K562 (cell line): ENCODE measurements around the gene BNIP5. TPM values are rescaled to one million over a fixed set of nuclear protein-coding genes. Genes with fewer than 3 reads are reported as not detected.

Source experiments
- ATAC-seq: fragments of 200-7000 bp; cut with Tn5 transposase; 3 replicates; pipeline ENCODE4 v1.9.1; 2020; ENCODE audit warnings: moderate library complexity
- BruUV-seq: library from RNA; stranded (reverse); fragments of 400-500 nt; replicated peaks from 2 replicates; lab custom pipeline; 2021; lab: Mats Ljungman, UMichigan
- CTCF ChIA-PET: fragments of 300-600 bp; formaldehyde crosslinking; extraction: SDS; loops from one replicate; lab custom pipeline; 2021; ENCODE audit warnings: low intra/inter-chr PET ratio; lab: Yijun Ruan, JAX
- POLR2A ChIA-PET: fragments of 300-600, 350-650 bp; sonication (Branson Sonifier 250); formaldehyde crosslinking; extraction: SDS; loops from one replicate; lab custom pipeline; 2021; ENCODE audit warnings: antibody characterized with exemption, inconsistent platforms; lab: Yijun Ruan, JAX
- DNase-seq, 4 experiments: peaks; one replicate each; pipeline versions ENCODE4 v3.0.0 to v3.0.0-alpha.2; 2011 to 2018; ENCODE audit warnings: low spot score in 3 of 4, mixed read lengths in 3 of 4; ENCODE audit errors: extremely low read depth in 1 of 4
- FAIRE-seq: peaks from 2 replicates; lab custom pipeline; 2011; peaks lifted over from hg19 to GRCh38; lab: Jason Lieb, UNC
- H2AFZ ChIP-seq: 2 replicates; pipeline ENCODE4 v1.6.0; 2011; ENCODE audit warnings: low read depth, low read length, control low read depth, inconsistent platforms
- H3K27ac ChIP-seq: fragments of 200-600 bp; 3 replicates; pipeline ENCODE4 v1.8.0; 2011; ENCODE audit warnings: low read depth, mild to moderate bottlenecking, control low read depth, inconsistent platforms, low read length, moderate library complexity, mixed read lengths; ENCODE audit errors: extremely low read depth
- H3K27me3 ChIP-seq, 2 experiments: fragments of 300-600 bp in 1 of 2; 2 replicates in 1 of 2; 3 replicates in 1 of 2; pipeline versions ENCODE4 v1.6.0 to v1.8.0; 2011; ENCODE audit warnings: inconsistent platforms in 2 of 2, low read length in 2 of 2, mild to moderate bottlenecking in 1 of 2, mixed read lengths in 1 of 2, moderate library complexity in 1 of 2; ENCODE audit not compliant: control insufficient read depth in 2 of 2, insufficient read depth in 2 of 2
- H3K36me3 ChIP-seq: fragments of 300-600 bp; 3 replicates; pipeline ENCODE4 v1.8.0; 2011; ENCODE audit warnings: mild to moderate bottlenecking, low read length, inconsistent platforms; ENCODE audit not compliant: control insufficient read depth, insufficient read depth
- H3K4me1 ChIP-seq, 2 experiments: fragments of 200-600 bp in 1 of 2; replicated peaks in 1 of 2; 2 replicates in 1 of 2; 3 replicates in 1 of 2; pipeline versions ENCODE4 v1.5.1 to v1.8.0; 2011; ENCODE audit warnings: inconsistent platforms in 2 of 2, low read length in 2 of 2, mild to moderate bottlenecking in 1 of 2, mixed read lengths in 1 of 2, moderate library complexity in 1 of 2; ENCODE audit not compliant: control insufficient read depth in 2 of 2, insufficient read depth in 2 of 2
- H3K4me2 ChIP-seq: 2 replicates; pipeline ENCODE4 v1.6.1; 2011; ENCODE audit warnings: low read length, control low read depth, inconsistent platforms, mixed read lengths; ENCODE audit not compliant: insufficient read depth
- H3K4me3 ChIP-seq: fragments of 200-600 bp; sonication (generic), shearing (Covaris generic); 2 replicates; pipeline ENCODE4 v1.5.1; 2016; ENCODE audit warnings: control low read depth, inconsistent platforms
- H3K79me2 ChIP-seq: fragments of 200-600 bp; 3 replicates; pipeline ENCODE4 v1.8.0; 2011; ENCODE audit warnings: low read length, inconsistent platforms; ENCODE audit not compliant: control insufficient read depth, insufficient read depth
- H3K9ac ChIP-seq, 2 experiments: 2 replicates each; pipeline versions ENCODE4 v1.6.0 to v1.6.1; 2011; ENCODE audit warnings: low read depth in 2 of 2, low read length in 2 of 2, control low read depth in 1 of 2, inconsistent platforms in 1 of 2, mild to moderate bottlenecking in 1 of 2, mixed read lengths in 1 of 2; ENCODE audit not compliant: insufficient read depth in 1 of 2
- H3K9me1 ChIP-seq: one replicate; pipeline ENCODE4 v1.6.0; 2011; ENCODE audit warnings: inconsistent platforms, mild to moderate bottlenecking, low read length, moderate library complexity; ENCODE audit not compliant: control insufficient read depth, insufficient read depth
- H3K9me3 ChIP-seq: replicated peaks from 2 replicates; pipeline ENCODE4 v1.5.1; 2011; ENCODE audit warnings: low read depth, low read length, inconsistent platforms; ENCODE audit not compliant: control insufficient read depth, insufficient read depth
- H4K20me1 ChIP-seq: replicated peaks from 2 replicates; pipeline ENCODE4 v1.6.1; 2011; ENCODE audit warnings: low read length, inconsistent platforms, mixed read lengths; ENCODE audit not compliant: control insufficient read depth, insufficient read depth
- BCOR ChIP-seq: fragments of 450-650 bp; IDR thresholded peaks from 2 replicates; pipeline ENCODE4 v1.6.1; 2016
- DNMT1 ChIP-seq: fragments of 450-650 bp; IDR thresholded peaks from 2 replicates; pipeline ENCODE4 v1.6.1; 2016; ENCODE audit warnings: antibody characterized with exemption, mild to moderate bottlenecking
- ELF2 ChIP-seq: fragments of 250-450 bp; sonication (Bioruptor Pico); IDR thresholded peaks from 2 replicates; pipeline ENCODE4 v1.5.0; 2021; ENCODE audit warnings: mild to moderate bottlenecking
- NR1H2 ChIP-seq: sonication (generic); formaldehyde crosslinking; IDR thresholded peaks from 2 replicates; pipeline ENCODE4 v1.4.0; 2020; ENCODE audit warnings: mild to moderate bottlenecking, missing genetic modification reagents
- POLR2B ChIP-seq: fragments of 450-650 bp; IDR thresholded peaks from 2 replicates; pipeline ENCODE4 v1.6.1; 2018; ENCODE audit warnings: low read depth; ENCODE audit not compliant: partially characterized antibody
- RBM22 ChIP-seq: fragments of 200-400 bp; formaldehyde crosslinking; IDR thresholded peaks from 2 replicates; pipeline ENCODE4 v1.6.1; 2018; ENCODE audit warnings: low read length, low read depth; ENCODE audit not compliant: poor library complexity, severe bottlenecking
- SRSF1 ChIP-seq: fragments of 200-400 bp; formaldehyde crosslinking; IDR thresholded peaks from 2 replicates; pipeline ENCODE4 v1.6.1; 2017; ENCODE audit warnings: mild to moderate bottlenecking, low read depth, low read length, moderate library complexity
- TAL1 ChIP-seq: fragments of 450-650 bp; IDR thresholded peaks from 2 replicates; pipeline ENCODE4 v1.6.1; 2016; ENCODE audit warnings: mild to moderate bottlenecking
- TCFL5 ChIP-seq: fragments of 250-450 bp; sonication (Bioruptor Pico); conservative IDR thresholded peaks from 2 replicates; pipeline ENCODE4 v1.6.1; 2021; ENCODE audit warnings: mild to moderate bottlenecking, moderate library complexity, matching md5 sums
- ZBTB8A ChIP-seq: fragments of 450-650 bp; IDR thresholded peaks from 2 replicates; pipeline ENCODE4 v1.6.1; 2018; ENCODE audit warnings: mild to moderate bottlenecking, moderate library complexity; ENCODE audit not compliant: partially characterized antibody
- ZNF217 ChIP-seq: sonication (generic); formaldehyde crosslinking; IDR thresholded peaks from 2 replicates; pipeline ENCODE4 v1.8.0; 2022; ENCODE audit warnings: mild to moderate bottlenecking, missing genetic modification reagents
- ZNF398 ChIP-seq: fragments of 250-450 bp; sonication (Bioruptor Pico); IDR thresholded peaks from 2 replicates; pipeline ENCODE4 v1.8.0; 2021; ENCODE audit warnings: moderate library complexity, mild to moderate bottlenecking, inconsistent platforms
- ZNF41 ChIP-seq: fragments of 250-450 bp; sonication (Bioruptor Pico); conservative IDR thresholded peaks from 2 replicates; pipeline ENCODE4 v1.4.0; 2020; ENCODE audit warnings: mild to moderate bottlenecking
- ZNF609 ChIP-seq: sonication (generic); formaldehyde crosslinking; IDR thresholded peaks from 2 replicates; pipeline ENCODE4 v1.8.1; 2023; ENCODE audit warnings: missing genetic modification reagents, mild to moderate bottlenecking, borderline replicate concordance
- WGBS: fragments of 100-300 bp; shearing (Covaris generic); methylation state at CpG from one replicate; pipeline ENCODE4 v1.1.6; 2016; ENCODE audit warnings: low coverage, mixed read lengths; ENCODE audit not compliant: insufficient coverage; ENCODE audit errors: missing lambda C conversion rate; 5-methylcytosine and 5-hydroxymethylcytosine counted together
- in situ Hi-C: fragments of 300-500 bp; cut with MboI; formaldehyde crosslinking; loops from 4 replicates; pipeline ENCODE4 v1.15.0; 2018; ENCODE audit warnings: inconsistent platforms, mixed read lengths
- intact Hi-C: fragments of 100-400 bp; cut with micrococcal nuclease; formaldehyde crosslinking; loops from 2 replicates; pipeline ENCODE4 v1.14.2; 2022
- polyA plus RNA-seq, 8 experiments: library from polyadenylated mRNA; depleted of rRNA in 4 of 8; stranded (reverse) in 5 of 8; unstranded in 3 of 8; fragments of >200 nt; fragmentation: Nextera tagmentation in 2 of 8; fragmentation: Illumina TruSeq in 1 of 8; extraction: Ambion mirVana in 2 of 8; extraction: Trizol in 1 of 8; gene quantifications; 2 replicates each; pipeline versions ENCODE4 v1.2.1 to v1.2.3, GENCODE V29; 2011 to 2014; ENCODE audit warnings: inconsistent platforms in 1 of 8, missing spikeins in 1 of 8
- total RNA-seq, 7 experiments: library from RNA; depleted of rRNA in 6 of 7; stranded (reverse); fragments of >200 nt in 6 of 7; fragmentation: Illumina TruSeq in 2 of 7; extraction: Trizol in 2 of 7; gene quantifications; 2 replicates each; pipeline versions ENCODE4 v1.2.1 to v1.2.3, GENCODE V29; 2011 to 2021; ENCODE audit warnings: low replicate concordance in 1 of 7
- TF ChIP-seq, protein P1 (sequence below): fragments of 200-800 bp; sonication (Bioruptor generic); IDR thresholded peaks from 2 replicates; pipeline ENCODE4 v1.6.1; 2017; ENCODE audit warnings: missing genetic modification characterization, missing compliant biosample characterization

The BNIP5 gene
- total and polyA plus RNA-seq, 9 of the 15 experiments (the other 6 are each of a cell fraction or from before 2014, with no cell fraction given) = not detected

GRCh38 chr6:36377594-36377993, 40.9 kb upstream of the BNIP5 start:
- no peak for FAIRE-seq
- no peaks in the 10 kb centered on the region for H3K9me3 ChIP-seq
- no peak overlapping the region for H2AFZ ChIP-seq
- no peak for TF ChIP-seq ZNF609
- TF ChIP-seq SRSF1 = no peak
- TF ChIP-seq TCFL5 (CRISPR knock-in tag) = no peak
- no peak for TF ChIP-seq ZBTB8A
- TF ChIP-seq ZNF217 (CRISPR knock-in tag) = no peak
- TF ChIP-seq TAL1 = no peak
- TF ChIP-seq, protein P1, sequence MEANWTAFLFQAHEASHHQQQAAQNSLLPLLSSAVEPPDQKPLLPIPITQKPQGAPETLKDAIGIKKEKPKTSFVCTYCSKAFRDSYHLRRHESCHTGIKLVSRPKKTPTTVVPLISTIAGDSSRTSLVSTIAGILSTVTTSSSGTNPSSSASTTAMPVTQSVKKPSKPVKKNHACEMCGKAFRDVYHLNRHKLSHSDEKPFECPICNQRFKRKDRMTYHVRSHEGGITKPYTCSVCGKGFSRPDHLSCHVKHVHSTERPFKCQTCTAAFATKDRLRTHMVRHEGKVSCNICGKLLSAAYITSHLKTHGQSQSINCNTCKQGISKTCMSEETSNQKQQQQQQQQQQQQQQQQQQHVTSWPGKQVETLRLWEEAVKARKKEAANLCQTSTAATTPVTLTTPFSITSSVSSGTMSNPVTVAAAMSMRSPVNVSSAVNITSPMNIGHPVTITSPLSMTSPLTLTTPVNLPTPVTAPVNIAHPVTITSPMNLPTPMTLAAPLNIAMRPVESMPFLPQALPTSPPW = no peak
- no peak for TF ChIP-seq ZNF398 (CRISPR knock-in tag)
- TF ChIP-seq DNMT1 = no peak
- no peak for TF ChIP-seq BCOR
- TF ChIP-seq NR1H2 (CRISPR knock-in tag) = no peak
- no peak for TF ChIP-seq ZNF41 (CRISPR knock-in tag)
- no peak for TF ChIP-seq ELF2 (CRISPR knock-in tag)
- TF ChIP-seq POLR2B = no peak
- no peak for TF ChIP-seq RBM22
- TF ChIP-seq, all 486 proteins: peak for 0
- 4% methylated on average over 5 of the region's 5 CpGs for WGBS
- H3K4me2 ChIP-seq = no peak overlapping the region
- in situ Hi-C loops (no loop called here), intact Hi-C loops (no loop called here)
- H3K27ac ChIP-seq = no peak overlapping the region
- H3K4me1 ChIP-seq = peaks cover 0 to 4% of the 10 kb centered on the region in 2 experiments; a peak in 2 of 5 replicates
- no peak overlapping the region for H3K9ac ChIP-seq
- H3K4me3 ChIP-seq = no peak overlapping the region
- no peaks in the 10 kb centered on the region for H3K79me2 ChIP-seq
- ATAC-seq = no peak
- no TSS peak for BruUV-seq
- H3K36me3 ChIP-seq = no peaks in the 10 kb centered on the region
- ChIA-PET CTCF (no interaction called here), POLR2A (interaction anchor here (0.5 to 0.6 kb wide), 2 partner anchors 135 to 359 kb away, joined by 3 to 4 read pairs; no protein-coding TSS in a partner anchor)
- no peak for DNase-seq
- no peaks in the 10 kb centered on the region for H3K9me1 ChIP-seq
- peaks cover 45 to 74% of the 10 kb centered on the region in 2 experiments for H3K27me3 ChIP-seq
- H4K20me1 ChIP-seq = no peaks in the 10 kb centered on the region; the same call in 1 of the 2 replicates
